Measurements from ENCODE around the gene PROX2. TPM values are rescaled to one million over a fixed set of nuclear protein-coding genes. Genes with fewer than 3 reads are reported as not detected.

PROX2 gene
- total RNA-seq, 2 experiments from 2014 or later: 0.11 to 0.23 TPM

- intact Hi-C loops (cut with DNase I, micrococcal nuclease): no loop called here
- Mint-ChIP-seq H3K27ac (no peak overlapping the region), H3K36me3 (ENCODE audit: low read depth) (no peaks in the 10 kb centered on the region), H3K9me3 (ENCODE audit: low read depth) (no peaks in the 10 kb centered on the region), H3K4me3 (no peak overlapping the region), H3K4me1 (peaks cover 3% of the 10 kb centered on the region), H3K27me3 (no peaks in the 10 kb centered on the region)
- ChIA-PET POLR2A (no interaction called here), CTCF (interaction anchor here (0.7 to 0.9 kb wide), 3 partner anchors 11 to 111 kb away, joined by 3 read pairs; no protein-coding TSS in a partner anchor)
- no peak for DNase-seq
- no peak for ATAC-seq
Measured at GRCh38 chr14:74917178-74917543, 41.2 kb upstream of the PROX2 start.

- no peaks in the 10 kb centered on the region for H3K36me3 Mint-ChIP-seq (ENCODE audit: low read depth)
- H3K27ac Mint-ChIP-seq: no peak overlapping the region
- H3K4me3 Mint-ChIP-seq: no peak overlapping the region
- ChIA-PET POLR2A (interaction anchor here (0.6 kb wide), 1 partner anchor 613 kb away, joined by 3 read pairs; no protein-coding TSS in a partner anchor), CTCF (interaction anchor here (1.1 kb wide), 1 partner anchor 10 kb away, joined by 4 read pairs; no protein-coding TSS in a partner anchor)
- no peaks in the 10 kb centered on the region for H3K4me1 Mint-ChIP-seq
- no peaks in the 10 kb centered on the region for H3K27me3 Mint-ChIP-seq
- no peak for ATAC-seq
- intact Hi-C loops (cut with DNase I, micrococcal nuclease): no loop called here
- H3K9me3 Mint-ChIP-seq (ENCODE audit: low read depth): no peaks in the 10 kb centered on the region
- DNase-seq: no peak
Measured at GRCh38 chr14:74915826-74916225, 39.9 kb upstream of the PROX2 start.

GRCh38 chr14:74915426-74915825, 39.5 kb upstream of the PROX2 start:
- ChIA-PET CTCF (interaction anchor here (1.1 kb wide), 1 partner anchor 10 kb away, joined by 4 read pairs; no protein-coding TSS in a partner anchor), POLR2A (no interaction called here)
- Mint-ChIP-seq H3K4me3 (no peak overlapping the region), H3K36me3 (ENCODE audit: low read depth) (no peaks in the 10 kb centered on the region), H3K27ac (no peak overlapping the region), H3K27me3 (no peaks in the 10 kb centered on the region), H3K4me1 (no peaks in the 10 kb centered on the region), H3K9me3 (ENCODE audit: low read depth) (no peaks in the 10 kb centered on the region)
- DNase-seq (no peak), ATAC-seq (no peak)
- intact Hi-C loops (cut with DNase I, micrococcal nuclease): no loop called here

- peak; percentile 45 for DNase-seq
- peak; percentile 53 for ATAC-seq
- Mint-ChIP-seq H3K36me3 (ENCODE audit: low read depth) (no peaks in the 10 kb centered on the region), H3K9me3 (ENCODE audit: low read depth) (no peaks in the 10 kb centered on the region), H3K4me1 (no peaks in the 10 kb centered on the region), H3K27ac (no peak overlapping the region), H3K4me3 (no peak overlapping the region), H3K27me3 (no peaks in the 10 kb centered on the region)
- ChIA-PET POLR2A (no interaction called here), CTCF (no interaction called here)
- intact Hi-C loops (cut with DNase I, micrococcal nuclease): loop anchor here in 1 of 2 experiments (1.0 kb wide), 1 partner anchor 174 kb away; no protein-coding TSS in a partner anchor
Measured at GRCh38 chr14:74913986-74914573, 38.1 kb upstream of the PROX2 start.

GRCh38 chr14:74913393-74913910, 37.5 kb upstream of the PROX2 start:
- DNase-seq (no peak), ATAC-seq (no peak)
- intact Hi-C loops (cut with DNase I, micrococcal nuclease): no loop called here
- H3K27ac Mint-ChIP-seq: no peak overlapping the region
- POLR2A ChIA-PET: no interaction called here
- no peaks in the 10 kb centered on the region for H3K4me1 Mint-ChIP-seq
- CTCF ChIA-PET: interaction anchor here (1.6 kb wide), 1 partner anchor 9 kb away, joined by 5 read pairs; the partner anchor contains the start of gene RPS6KL1
- no peak overlapping the region for H3K4me3 Mint-ChIP-seq
- H3K27me3 Mint-ChIP-seq: no peaks in the 10 kb centered on the region
- H3K36me3 Mint-ChIP-seq (ENCODE audit: low read depth): no peaks in the 10 kb centered on the region
- H3K9me3 Mint-ChIP-seq (ENCODE audit: low read depth): no peaks in the 10 kb centered on the region

- POLR2A ChIA-PET: no interaction called here
- ATAC-seq (no peak), DNase-seq (no peak)
- Mint-ChIP-seq H3K36me3 (ENCODE audit: low read depth) (no peaks in the 10 kb centered on the region), H3K9me3 (ENCODE audit: low read depth) (no peaks in the 10 kb centered on the region), H3K4me3 (no peak overlapping the region), H3K27me3 (no peaks in the 10 kb centered on the region), H3K4me1 (no peaks in the 10 kb centered on the region), H3K27ac (no peak overlapping the region)
- intact Hi-C loops (cut with DNase I, micrococcal nuclease): no loop called here
- CTCF ChIA-PET: interaction anchor here (0.7 to 2.2 kb wide), 4 partner anchors 10 to 389 kb away, joined by 3 to 8 read pairs (median 4); partner anchors contain the start of gene RPS6KL1
Measured at GRCh38 chr14:74912801-74913200, 36.9 kb upstream of the PROX2 start.

GRCh38 chr14:74912111-74912510, 36.2 kb upstream of the PROX2 start:
- Mint-ChIP-seq H3K36me3 (ENCODE audit: low read depth) (no peaks in the 10 kb centered on the region), H3K4me3 (no peak overlapping the region), H3K27ac (no peak overlapping the region), H3K27me3 (no peaks in the 10 kb centered on the region), H3K4me1 (no peaks in the 10 kb centered on the region), H3K9me3 (ENCODE audit: low read depth) (no peaks in the 10 kb centered on the region)
- POLR2A ChIA-PET: interaction anchor here (1.0 kb wide), 1 partner anchor 24 kb away, joined by 3 read pairs; no protein-coding TSS in a partner anchor
- CTCF ChIA-PET: interaction anchor here (0.7 to 2.2 kb wide), 5 partner anchors 11 to 390 kb away, joined by 3 to 8 read pairs (median 4); partner anchors contain the start of gene RPS6KL1
- no peak for DNase-seq
- intact Hi-C loops (cut with DNase I, micrococcal nuclease): no loop called here
- no peak for ATAC-seq

GRCh38 chr14:74911704-74912103, 35.8 kb upstream of the PROX2 start:
- DNase-seq (no peak), ATAC-seq (no peak)
- H3K4me3 Mint-ChIP-seq: no peak overlapping the region
- intact Hi-C loops (cut with DNase I, micrococcal nuclease): no loop called here
- H3K27me3 Mint-ChIP-seq: no peaks in the 10 kb centered on the region
- no peaks in the 10 kb centered on the region for H3K36me3 Mint-ChIP-seq (ENCODE audit: low read depth)
- H3K4me1 Mint-ChIP-seq: no peaks in the 10 kb centered on the region
- H3K9me3 Mint-ChIP-seq (ENCODE audit: low read depth): no peaks in the 10 kb centered on the region
- ChIA-PET POLR2A (interaction anchor here (1.0 kb wide), 1 partner anchor 24 kb away, joined by 3 read pairs; no protein-coding TSS in a partner anchor), CTCF (interaction anchor here (1.0 to 2.2 kb wide), 4 partner anchors 50 to 303 kb away, joined by 3 to 8 read pairs (median 4); no protein-coding TSS in a partner anchor)
- H3K27ac Mint-ChIP-seq: no peak overlapping the region

- no peaks in the 10 kb centered on the region for H3K27me3 Mint-ChIP-seq
Measured at GRCh38 chr14:74911221-74911620, 35.3 kb upstream of the PROX2 start.

GRCh38 chr14:74910556-74910955, 34.6 kb upstream of the PROX2 start:
- Mint-ChIP-seq H3K4me1 (no peaks in the 10 kb centered on the region), H3K9me3 (ENCODE audit: low read depth) (no peaks in the 10 kb centered on the region), H3K27ac (no peak overlapping the region), H3K36me3 (ENCODE audit: low read depth) (peaks cover 3% of the 10 kb centered on the region), H3K27me3 (no peaks in the 10 kb centered on the region), H3K4me3 (no peak overlapping the region)
- ChIA-PET CTCF (interaction anchor here (0.6 to 6.9 kb wide), 5 partner anchors 26 to 178 kb away, joined by 3 to 250 read pairs (median 4); no protein-coding TSS in a partner anchor), POLR2A (interaction anchor here (0.5 to 0.7 kb wide), 3 partner anchors 19 to 189 kb away, joined by 3 to 5 read pairs (median 3); no protein-coding TSS in a partner anchor)
- DNase-seq: no peak
- intact Hi-C loops (cut with DNase I, micrococcal nuclease): no loop called here
- ATAC-seq: no peak

More at GRCh38 chr14:74911221-74911620, 35.3 kb upstream of the PROX2 start:
- DNase-seq (no peak), ATAC-seq (no peak)
- CTCF ChIA-PET: interaction anchor here (0.6 to 2.2 kb wide), 5 partner anchors 26 to 302 kb away, joined by 3 to 8 read pairs (median 3); no protein-coding TSS in a partner anchor
- intact Hi-C loops (cut with DNase I, micrococcal nuclease): no loop called here
- H3K36me3 Mint-ChIP-seq (ENCODE audit: low read depth): no peaks in the 10 kb centered on the region
- POLR2A ChIA-PET: interaction anchor here (0.6 kb wide), 1 partner anchor 189 kb away, joined by 5 read pairs; no protein-coding TSS in a partner anchor
- H3K27ac Mint-ChIP-seq: no peak overlapping the region
- H3K4me3 Mint-ChIP-seq: no peak overlapping the region
- H3K9me3 Mint-ChIP-seq (ENCODE audit: low read depth): no peaks in the 10 kb centered on the region
- no peaks in the 10 kb centered on the region for H3K4me1 Mint-ChIP-seq

- intact Hi-C loops (cut with DNase I, micrococcal nuclease): no loop called here
- ATAC-seq: no peak
- ChIA-PET POLR2A (interaction anchor here (0.6 kb wide), 1 partner anchor 36 kb away, joined by 8 read pairs; no protein-coding TSS in a partner anchor), CTCF (interaction anchor here (6.9 kb wide), 1 partner anchor 50 kb away, joined by 250 read pairs; no protein-coding TSS in a partner anchor)
- Mint-ChIP-seq H3K4me3 (no peak overlapping the region), H3K27me3 (no peaks in the 10 kb centered on the region), H3K36me3 (ENCODE audit: low read depth) (peaks cover 9% of the 10 kb centered on the region), H3K4me1 (no peaks in the 10 kb centered on the region), H3K27ac (no peak overlapping the region), H3K9me3 (ENCODE audit: low read depth) (no peaks in the 10 kb centered on the region)
- no peak for DNase-seq
Measured at GRCh38 chr14:74909911-74910310, 34.0 kb upstream of the PROX2 start.
